ENCODE results near the gene RRAGC. TPM values are rescaled to one million over a fixed set of nuclear protein-coding genes. Genes with fewer than 3 reads are reported as not detected.
"Not testable (repeated sequence)": the region's sequence is repeated elsewhere in the genome, so short reads cannot be mapped to it uniquely, and the experiment has no call there.

The RRAGC gene
- total and polyA plus RNA-seq, 4 donors: 20.8 to 33.8 (median 32.4) TPM

DNA sequence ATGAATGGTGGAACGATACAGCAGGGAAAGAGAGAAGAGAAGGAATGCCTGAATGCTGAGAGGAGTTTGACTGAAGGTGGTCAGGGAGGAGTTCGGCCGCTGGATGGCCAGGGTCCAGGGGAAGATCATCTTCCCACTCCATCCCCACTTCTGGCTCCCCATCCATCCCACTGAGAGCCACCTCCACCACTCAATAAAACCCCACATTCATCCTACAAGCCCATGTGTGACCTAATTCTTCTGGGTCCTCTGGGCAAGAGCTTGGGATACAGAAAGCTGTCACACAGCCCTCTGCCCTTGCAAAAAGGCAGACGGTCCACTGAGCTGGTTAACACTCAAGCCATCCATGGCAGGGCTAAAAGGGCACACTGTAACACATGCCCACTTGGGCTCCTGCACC, 48.1 kb downstream of the RRAGC start:
- H3K27me3 ChIP-seq (ENCODE audit: control insufficient read depth, insufficient read depth, low read length): peaks cover 36% of the 10 kb centered on the region

DNA sequence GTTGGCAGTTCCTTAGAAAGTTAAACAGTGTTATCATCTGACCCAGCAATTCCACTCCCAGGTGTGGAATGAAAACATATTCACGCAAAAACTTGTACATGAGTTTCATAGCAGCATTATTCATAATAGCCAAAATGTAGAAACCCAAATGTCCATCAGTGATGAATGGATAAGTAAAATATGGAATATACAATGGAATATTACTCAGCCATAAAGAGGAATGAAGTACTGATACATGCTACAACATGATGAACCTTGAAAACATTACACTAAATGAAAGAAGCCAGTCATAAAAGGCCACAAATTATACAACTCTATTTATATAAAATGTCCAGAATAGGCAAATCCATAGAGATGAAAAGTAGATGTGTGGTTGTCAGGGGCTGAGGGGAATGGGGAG, 53.5 kb downstream of the RRAGC start:
- DNase-seq (ENCODE audit: low read depth in 4 of 6, low spot score in 6 of 6): no peak
- Histone ChIP-seq H3K27ac (ENCODE audit: low read depth, low read length) (no peak overlapping the region), H3K27me3 (ENCODE audit: control insufficient read depth, insufficient read depth, low read length) (peaks cover 25% of the 10 kb centered on the region), H3K4me3 (ENCODE audit: low read depth, low read length) (no peak overlapping the region), H3K36me3 (ENCODE audit: control insufficient read depth, insufficient read depth, low read length) (no peaks in the 10 kb centered on the region), H3K4me1 (ENCODE audit: control insufficient read depth, insufficient read depth, low read length) (peaks cover 7% of the 10 kb centered on the region), H3K9me3 (ENCODE audit: control insufficient read depth, insufficient read depth, low read length) (no peaks in the 10 kb centered on the region)
- no CpG with 5 or more reads among the region's 1 CpG for WGBS (ENCODE audit: insufficient coverage)

More for the DNA sequence above, 48.1 kb downstream of the RRAGC start:
- H3K36me3 ChIP-seq (ENCODE audit: control insufficient read depth, insufficient read depth, low read length); H3K9me3 ChIP-seq (ENCODE audit: control insufficient read depth, insufficient read depth, low read length); H3K27ac ChIP-seq (ENCODE audit: low read depth, low read length); H3K4me3 ChIP-seq (ENCODE audit: low read depth, low read length); H3K4me1 ChIP-seq (ENCODE audit: control insufficient read depth, insufficient read depth, low read length); DNase-seq (ENCODE audit: low read depth in 4 of 6, low spot score in 6 of 6): not testable (repeated sequence)
- 77% methylated on average over 1 of the region's 4 CpGs for WGBS (ENCODE audit: insufficient coverage)

DNA sequence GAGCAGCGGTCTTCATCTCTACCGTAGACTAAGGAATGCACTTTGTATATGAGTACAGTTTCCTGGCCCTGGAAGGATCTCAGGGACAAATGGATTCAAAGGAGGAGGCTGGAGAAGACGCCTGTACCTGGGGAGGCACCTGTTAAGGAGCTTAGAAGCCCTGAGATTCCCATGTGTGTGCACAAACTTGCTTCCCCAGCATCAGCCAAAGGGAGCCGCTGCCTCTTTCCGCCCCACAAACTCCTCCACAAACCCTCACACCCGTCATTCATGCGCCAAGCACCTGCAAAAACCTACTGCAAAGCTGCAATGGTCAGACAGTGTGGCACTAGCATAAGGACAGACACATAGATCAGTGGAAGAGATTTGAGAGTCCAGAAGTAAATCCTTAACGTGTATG, 54.5 kb downstream of the RRAGC start:
- Histone ChIP-seq H3K4me3 (ENCODE audit: low read depth, low read length) (no peak overlapping the region), H3K4me1 (ENCODE audit: control insufficient read depth, insufficient read depth, low read length) (peaks cover 7% of the 10 kb centered on the region), H3K36me3 (ENCODE audit: control insufficient read depth, insufficient read depth, low read length) (no peaks in the 10 kb centered on the region), H3K9me3 (ENCODE audit: control insufficient read depth, insufficient read depth, low read length) (no peaks in the 10 kb centered on the region), H3K27ac (ENCODE audit: low read depth, low read length) (no peak overlapping the region), H3K27me3 (ENCODE audit: control insufficient read depth, insufficient read depth, low read length) (peaks cover 21% of the 10 kb centered on the region)
- WGBS (ENCODE audit: insufficient coverage): 40% methylated on average over 4 of the region's 8 CpGs
- no peak for DNase-seq (ENCODE audit: low read depth in 4 of 6, low spot score in 6 of 6)

GRCh38 chr1:38804062-38804886, 55.3 kb downstream of the RRAGC start:
- 3% methylated on average over 69 of the region's 81 CpGs for WGBS (ENCODE audit: insufficient coverage)
- no peaks in the 10 kb centered on the region for H3K36me3 ChIP-seq (ENCODE audit: control insufficient read depth, insufficient read depth, low read length)
- no peak overlapping the region for H3K27ac ChIP-seq (ENCODE audit: low read depth, low read length)
- peak in 2 of 6 donors; percentile 64 to 67 for DNase-seq (ENCODE audit: low read depth in 4 of 6, low spot score in 6 of 6)
- H3K4me3 ChIP-seq (ENCODE audit: low read depth, low read length): peak overlapping the region; percentile 22
- H3K27me3 ChIP-seq (ENCODE audit: control insufficient read depth, insufficient read depth, low read length): peaks cover 21% of the 10 kb centered on the region
- no peaks in the 10 kb centered on the region for H3K9me3 ChIP-seq (ENCODE audit: control insufficient read depth, insufficient read depth, low read length)
- peaks cover 7% of the 10 kb centered on the region for H3K4me1 ChIP-seq (ENCODE audit: control insufficient read depth, insufficient read depth, low read length)

DNA sequence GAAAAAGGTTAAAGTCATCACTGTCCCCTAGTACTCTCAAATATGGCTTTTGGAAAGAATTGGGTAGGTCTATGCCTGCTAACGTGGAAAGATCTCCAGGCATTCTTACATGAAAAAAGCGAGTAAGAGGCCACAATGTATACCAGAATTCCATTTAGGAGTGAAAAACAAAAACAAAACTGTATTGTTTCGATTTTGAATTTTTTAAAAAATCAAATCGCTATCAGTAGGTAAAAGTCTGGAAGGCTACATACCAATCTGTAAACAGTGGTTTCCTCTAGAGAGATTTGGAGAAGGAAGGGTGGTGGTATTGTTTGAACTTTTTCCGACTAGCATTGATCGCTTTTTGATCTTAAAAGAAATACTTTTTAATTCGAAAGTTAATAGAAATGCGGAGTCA, 55.9 kb downstream of the RRAGC start:
- Histone ChIP-seq H3K4me3 (ENCODE audit: low read depth, low read length) (peak overlapping the region; percentile 17), H3K36me3 (ENCODE audit: control insufficient read depth, insufficient read depth, low read length) (no peaks in the 10 kb centered on the region), H3K4me1 (ENCODE audit: control insufficient read depth, insufficient read depth, low read length) (peaks cover 7% of the 10 kb centered on the region), H3K9me3 (ENCODE audit: control insufficient read depth, insufficient read depth, low read length) (no peaks in the 10 kb centered on the region), H3K27ac (ENCODE audit: low read depth, low read length) (no peak overlapping the region), H3K27me3 (ENCODE audit: control insufficient read depth, insufficient read depth, low read length) (peaks cover 21% of the 10 kb centered on the region)
- 0% methylated on average over 4 of the region's 8 CpGs for WGBS (ENCODE audit: insufficient coverage)
- no peak for DNase-seq (ENCODE audit: low read depth in 4 of 6, low spot score in 6 of 6)

GRCh38 chr1:38800720-38801671, 58.6 kb downstream of the RRAGC start:
- Histone ChIP-seq H3K4me3 (ENCODE audit: low read depth, low read length) (no peak overlapping the region), H3K4me1 (ENCODE audit: control insufficient read depth, insufficient read depth, low read length) (peaks cover 7% of the 10 kb centered on the region), H3K27ac (ENCODE audit: low read depth, low read length) (no peak overlapping the region), H3K9me3 (ENCODE audit: control insufficient read depth, insufficient read depth, low read length) (no peaks in the 10 kb centered on the region), H3K36me3 (ENCODE audit: control insufficient read depth, insufficient read depth, low read length) (no peaks in the 10 kb centered on the region), H3K27me3 (ENCODE audit: control insufficient read depth, insufficient read depth, low read length) (peaks cover 16% of the 10 kb centered on the region)
- 92% methylated on average over 16 of the region's 16 CpGs for WGBS (ENCODE audit: insufficient coverage)
- DNase-seq (ENCODE audit: low read depth in 4 of 6, low spot score in 6 of 6): no peak

DNA sequence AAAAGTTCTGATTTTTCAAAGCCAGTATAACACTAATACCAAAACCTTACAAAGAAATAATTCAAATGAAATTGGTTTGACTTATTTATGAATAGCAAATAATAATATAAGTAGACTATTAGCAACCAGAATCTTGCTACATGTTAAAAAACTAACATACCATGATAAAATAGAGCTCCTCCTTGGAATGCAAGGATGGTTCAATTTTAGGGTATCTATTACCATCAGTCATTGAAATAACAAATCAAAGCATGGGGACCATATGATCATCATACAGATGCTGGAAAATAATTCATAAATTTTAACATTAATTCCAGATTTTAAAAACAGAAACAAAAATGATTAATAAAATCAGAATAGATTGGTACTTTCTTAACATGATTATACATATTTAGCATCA, 66.3 kb downstream of the RRAGC start:
- Histone ChIP-seq H3K27ac (ENCODE audit: low read depth, low read length) (no peak overlapping the region), H3K9me3 (ENCODE audit: control insufficient read depth, insufficient read depth, low read length) (no peaks in the 10 kb centered on the region), H3K36me3 (ENCODE audit: control insufficient read depth, insufficient read depth, low read length) (no peaks in the 10 kb centered on the region), H3K27me3 (ENCODE audit: control insufficient read depth, insufficient read depth, low read length) (no peaks in the 10 kb centered on the region), H3K4me1 (ENCODE audit: control insufficient read depth, insufficient read depth, low read length) (no peaks in the 10 kb centered on the region), H3K4me3 (ENCODE audit: low read depth, low read length) (no peak overlapping the region)
- no peak for DNase-seq (ENCODE audit: low read depth in 4 of 6, low spot score in 6 of 6)

DNA sequence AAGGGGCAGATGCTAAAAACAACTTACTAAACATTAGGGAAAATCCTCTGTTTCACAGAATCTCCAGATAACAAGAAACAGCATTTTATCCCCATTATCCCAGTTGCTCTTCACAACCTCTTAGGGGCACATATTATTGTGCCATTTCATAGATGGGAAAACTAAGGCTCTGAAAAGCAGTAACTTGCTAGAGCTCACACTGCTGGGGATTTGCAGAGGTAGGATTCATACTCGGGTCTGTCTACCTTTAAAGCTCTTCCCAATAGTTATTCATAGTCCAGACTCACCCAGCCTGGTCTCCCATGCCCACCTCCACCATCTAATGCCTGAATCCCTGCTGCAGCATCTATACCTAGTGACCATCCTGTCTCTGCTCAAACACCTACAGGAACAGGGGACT, 67.7 kb downstream of the RRAGC start:
- no CpG with 5 or more reads among the region's 1 CpG for WGBS (ENCODE audit: insufficient coverage)
- Histone ChIP-seq H3K27me3 (ENCODE audit: control insufficient read depth, insufficient read depth, low read length) (peaks cover 3% of the 10 kb centered on the region), H3K4me3 (ENCODE audit: low read depth, low read length) (no peak overlapping the region)

GRCh38 chr1:38791164-38791515, 68.4 kb downstream of the RRAGC start:
- H3K27ac ChIP-seq (ENCODE audit: low read depth, low read length): no peak overlapping the region
- no peak overlapping the region for H3K4me3 ChIP-seq (ENCODE audit: low read depth, low read length)
- peak in 1 of 6 donors; percentile 56 for DNase-seq (ENCODE audit: low read depth in 4 of 6, low spot score in 6 of 6)
- H3K27me3 ChIP-seq (ENCODE audit: control insufficient read depth, insufficient read depth, low read length): peaks cover 7% of the 10 kb centered on the region
- H3K36me3 ChIP-seq (ENCODE audit: control insufficient read depth, insufficient read depth, low read length): no peaks in the 10 kb centered on the region
- no peaks in the 10 kb centered on the region for H3K4me1 ChIP-seq (ENCODE audit: control insufficient read depth, insufficient read depth, low read length)
- H3K9me3 ChIP-seq (ENCODE audit: control insufficient read depth, insufficient read depth, low read length): no peaks in the 10 kb centered on the region

More for the DNA sequence above, 67.7 kb downstream of the RRAGC start:
- H3K27ac ChIP-seq (ENCODE audit: low read depth, low read length): no peak overlapping the region
- H3K4me1 ChIP-seq (ENCODE audit: control insufficient read depth, insufficient read depth, low read length): no peaks in the 10 kb centered on the region
- H3K9me3 ChIP-seq (ENCODE audit: control insufficient read depth, insufficient read depth, low read length): no peaks in the 10 kb centered on the region
- H3K36me3 ChIP-seq (ENCODE audit: control insufficient read depth, insufficient read depth, low read length): no peaks in the 10 kb centered on the region
- DNase-seq (ENCODE audit: low read depth in 4 of 6, low spot score in 6 of 6): no peak
